NT2/D1 (cell line): ENCODE measurements around the gene P2RY13.

Experiments
- SUZ12 ChIP-seq: IDR thresholded peaks from 2 replicates; pipeline ENCODE4 v1.6.1; 2011; ENCODE audit not compliant: insufficient read length, insufficient read depth; ENCODE audit errors: extremely low read depth
- YY1 ChIP-seq: IDR thresholded peaks from 2 replicates; pipeline ENCODE4 v1.6.1; 2011; ENCODE audit not compliant: insufficient read length, insufficient read depth
- ZNF274 ChIP-seq: IDR thresholded peaks from 2 replicates; pipeline ENCODE4 v1.6.1; 2011; ENCODE audit warnings: mild to moderate bottlenecking, low read depth, low read length

- TF ChIP-seq ZNF274 (no peak), SUZ12 (no peak), YY1 (no peak)
Measured at GRCh38 chr3:151347432-151347831, 18.1 kb upstream of the P2RY13 start.
